A549 (cell line): ENCODE data around the gene KCNIP2. TPM values are rescaled to one million over a fixed set of nuclear protein-coding genes. Genes with fewer than 3 reads are reported as not detected.

Experiments used
- ATAC-seq, 2 experiments: fragments of 200-7000 bp in 1 of 2; fragments of >200 bp in 1 of 2; cut with Nextera tagmentation in 1 of 2; cut with Tn5 transposase in 1 of 2; 3 replicates each; pipeline versions ENCODE4 v1.8.0 to v1.9.1; 2018 to 2020; ENCODE audit warnings: mild to moderate bottlenecking in 1 of 2, moderate library complexity in 1 of 2
- CTCF ChIA-PET: fragments of 300-600 bp; sonication (Branson Sonifier 250); formaldehyde crosslinking; extraction: SDS; loops from one replicate; lab custom pipeline; 2021; ENCODE audit warnings: antibody characterized with exemption, inconsistent platforms; lab: Yijun Ruan, JAX
- POLR2A ChIA-PET: fragments of 350-600 bp; formaldehyde crosslinking; extraction: SDS; loops from one replicate; lab custom pipeline; 2021; ENCODE audit warnings: antibody characterized with exemption, inconsistent platforms; lab: Yijun Ruan, JAX
- DNase-seq, 2 experiments: peaks; one replicate each; pipeline versions ENCODE4 v3.0.0 to v3.0.0-alpha.2; 2011 to 2016; ENCODE audit warnings: low read depth in 1 of 2, low spot score in 1 of 2
- FAIRE-seq: peaks from 2 replicates; lab custom pipeline; 2011; peaks lifted over from hg19 to GRCh38; lab: Jason Lieb, UNC
- H3K27ac ChIP-seq, 2 experiments: fragments of >200 bp; sonication (Bioruptor Twin); formaldehyde crosslinking; 3 replicates each; pipeline ENCODE4 v1.5.1; 2016 to 2017
- H3K4me1 ChIP-seq: fragments of >200 bp; sonication (Bioruptor Twin); formaldehyde crosslinking; 3 replicates; pipeline ENCODE4 v1.6.1; 2016
- H3K4me2 ChIP-seq: fragments of >200 bp; sonication (Bioruptor Twin); formaldehyde crosslinking; 3 replicates; pipeline ENCODE4 v1.6.1; 2016
- H3K4me3 ChIP-seq: fragments of >200 bp; sonication (Bioruptor Twin); formaldehyde crosslinking; 3 replicates; pipeline ENCODE4 v1.5.1; 2016
- H3K9me3 ChIP-seq: fragments of >200 bp; sonication (Bioruptor Twin); formaldehyde crosslinking; 3 replicates; pipeline ENCODE4 v1.6.1; 2016
- ATOH8 ChIP-seq: fragments of 250-450 bp; sonication (Bioruptor Pico); IDR thresholded peaks from 2 replicates; pipeline ENCODE4 v1.5.0; 2020; ENCODE audit warnings: low read depth, mild to moderate bottlenecking, moderate library complexity
- BHLHE40 ChIP-seq: IDR thresholded peaks from 2 replicates; pipeline ENCODE4 v1.6.1; 2012; ENCODE audit warnings: low read depth, low read length, inconsistent platforms
- CBX8 ChIP-seq: fragments of 200-600 bp; sonication (generic); IDR thresholded peaks from 2 replicates; pipeline ENCODE4 v1.6.1; 2016
- CEBPB ChIP-seq, 2 experiments: fragments of >200 bp in 1 of 2; sonication (Bioruptor Twin) in 1 of 2; formaldehyde crosslinking in 1 of 2; IDR thresholded peaks; 2 replicates each; pipeline ENCODE4 v1.6.1; 2012 to 2016
- EHMT2 ChIP-seq: fragments of 200-600 bp; sonication (generic); IDR thresholded peaks from 2 replicates; pipeline ENCODE4 v1.6.1; 2016; ENCODE audit warnings: antibody characterized with exemption, low read depth, mild to moderate bottlenecking, moderate library complexity
- ELK1 ChIP-seq: fragments of 150-350 bp; IDR thresholded peaks from 2 replicates; pipeline ENCODE4 v1.6.1; 2014; ENCODE audit warnings: low read depth, mild to moderate bottlenecking, low read length
- ESRRA ChIP-seq: fragments of 150-350 bp; IDR thresholded peaks from 2 replicates; pipeline ENCODE4 v1.6.1; 2014; ENCODE audit warnings: mild to moderate bottlenecking, low read length, borderline replicate concordance
- FOSL2 ChIP-seq, 2 experiments: fragments of 450-650 bp in 1 of 2; fragments of >200 bp in 1 of 2; sonication (Bioruptor Twin) in 1 of 2; formaldehyde crosslinking; IDR thresholded peaks; 2 replicates each; pipeline versions ENCODE4 v1.5.0 to v1.6.1; 2016 to 2020; ENCODE audit warnings: mild to moderate bottlenecking in 1 of 2, moderate library complexity in 1 of 2
- HDAC2 ChIP-seq: fragments of 200-600 bp; sonication (generic); IDR thresholded peaks from 2 replicates; pipeline ENCODE4 v1.6.1; 2016
- POLR2AphosphoS2 ChIP-seq: conservative IDR thresholded peaks from 2 replicates; pipeline ENCODE4 v1.6.1; 2012; ENCODE audit warnings: low read length, improper control_type of control experiment, inconsistent platforms
- RARB ChIP-seq: fragments of 250-450 bp; sonication (Bioruptor Pico); IDR thresholded peaks from 2 replicates; pipeline ENCODE4 v1.8.0; 2021; ENCODE audit warnings: mild to moderate bottlenecking, moderate library complexity
- RCOR1 ChIP-seq: fragments of 150-350 bp; IDR thresholded peaks from 2 replicates; pipeline ENCODE4 v1.6.1; 2014; ENCODE audit warnings: antibody characterized with exemption, low read length, low read depth
- RFX5 ChIP-seq: fragments of 450-650 bp; IDR thresholded peaks from 2 replicates; pipeline ENCODE4 v1.7.1; 2014; ENCODE audit warnings: antibody characterized with exemption, mild to moderate bottlenecking, moderate library complexity
- SMC3 ChIP-seq: fragments of >200 bp; sonication (Bioruptor Twin); formaldehyde crosslinking; IDR thresholded peaks from 3 replicates; pipeline ENCODE4 v1.6.1; 2018; ENCODE audit warnings: inconsistent platforms
- TP53 ChIP-seq: fragments of 250-450 bp; sonication (Bioruptor Pico); IDR thresholded peaks from 2 replicates; pipeline ENCODE4 v1.5.0; 2021; ENCODE audit warnings: mild to moderate bottlenecking, moderate library complexity
- USF2 ChIP-seq: fragments of 450-650 bp; IDR thresholded peaks from 2 replicates; pipeline ENCODE4 v1.6.1; 2014; ENCODE audit warnings: antibody characterized with exemption
- ZFP36 ChIP-seq: fragments of 450-650 bp; IDR thresholded peaks from 2 replicates; pipeline ENCODE4 v1.6.1; 2014; ENCODE audit warnings: borderline replicate concordance; ENCODE audit not compliant: partially characterized antibody
- ZSCAN20 ChIP-seq: fragments of 250-450 bp; sonication (Bioruptor Pico); IDR thresholded peaks from 2 replicates; pipeline ENCODE4 v1.8.0; 2022; ENCODE audit warnings: mild to moderate bottlenecking, moderate library complexity
- WGBS: methylation state at CpG from one replicate; pipeline ENCODE4 v1.1.6; 2017; ENCODE audit errors: missing lambda C conversion rate; 5-methylcytosine and 5-hydroxymethylcytosine counted together
- polyA plus RNA-seq, 4 experiments: library from polyadenylated mRNA; depleted of rRNA in 3 of 4; stranded (reverse); fragments of >200 nt; fragmentation: RNase III in 1 of 4; extraction: RNeasy Plus Mini Kit Qiagen cat#74134 plus additional on column Dnase treatment in 1 of 4; gene quantifications; 2 replicates in 3 of 4; 3 replicates in 1 of 4; pipeline ENCODE4 v1.2.3, GENCODE V29; 2011 to 2017
- TF ChIP-seq, protein P1 (sequence below): IDR thresholded peaks from 2 replicates; pipeline ENCODE4 v1.6.1; 2012
- TF ChIP-seq, protein P2 (sequence below): fragments of 200-600 bp; sonication (generic); IDR thresholded peaks from 2 replicates; pipeline ENCODE4 v1.6.1; 2016; ENCODE audit warnings: antibody characterized with exemption, mild to moderate bottlenecking, moderate library complexity

KCNIP2 gene
- polyA plus RNA-seq, 2 of the 4 experiments (the other 2 are of a cell fraction), result 0.88 to 1.3 TPM

- DNase-seq, result no peak
- Histone ChIP-seq H3K4me3 (no peak overlapping the region), H3K27ac (no peak overlapping the region), H3K9me3 (no peaks in the 10 kb centered on the region), H3K4me2 (no peak overlapping the region), H3K4me1 (no peaks in the 10 kb centered on the region)
- POLR2A ChIA-PET, result interaction anchor here (1.5 kb wide), 1 partner anchor 25 kb away, joined by 4 read pairs; the partner anchor contains the start of gene OGA
- FAIRE-seq, result no peak
- 95% methylated on average over 12 of the region's 12 CpGs for WGBS
- ATAC-seq, result no peak
- TF ChIP-seq TP53 (CRISPR knock-in tag) (no peak), CEBPB (IDR thresholded peaks at IDR 0.05) (no peak), SMC3 (no peak), HDAC2 (no peak), EHMT2 (no peak), ZSCAN20 (no peak), RCOR1 (no peak), ZFP36 (no peak), ELK1 (no peak), FOSL2 (IDR thresholded peaks at IDR 0.05) (no peak), FOSL2 (CRISPR knock-in tag; IDR thresholded peaks at IDR 0.05) (no peak), USF2 (no peak), ATOH8 (no peak), BHLHE40 (no peak), ESRRA (no peak), CBX8 (no peak)
- TF ChIP-seq, protein P1, sequence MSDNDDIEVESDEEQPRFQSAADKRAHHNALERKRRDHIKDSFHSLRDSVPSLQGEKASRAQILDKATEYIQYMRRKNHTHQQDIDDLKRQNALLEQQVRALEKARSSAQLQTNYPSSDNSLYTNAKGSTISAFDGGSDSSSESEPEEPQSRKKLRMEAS, result no peak
- CTCF ChIA-PET, result interaction anchor here (1.0 to 10.8 kb wide), 2 partner anchors 11 to 279 kb away, joined by 4 to 82 read pairs; partner anchors contain the start of gene NPM3
Measured at GRCh38 chr10:101793526-101793925, 50.1 kb downstream of the KCNIP2 start.

DNA sequence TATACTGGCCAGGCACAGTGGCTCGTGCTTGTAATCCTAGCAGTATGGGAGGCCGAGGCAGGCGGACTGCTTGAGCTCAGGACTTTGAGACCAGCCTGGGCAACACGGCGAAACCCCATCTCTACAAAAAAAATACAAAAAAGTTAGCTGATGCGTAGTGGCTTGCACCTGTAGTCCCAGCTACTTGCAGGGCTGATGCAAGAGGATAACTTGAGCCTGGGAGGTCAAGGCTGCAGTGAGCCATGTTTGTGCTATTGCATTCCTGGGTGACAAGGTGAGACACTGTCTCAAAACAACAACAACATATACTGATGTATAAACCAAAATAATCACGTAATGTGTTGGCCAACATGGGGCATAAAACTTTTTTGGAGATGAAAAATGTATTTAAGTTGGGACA lies 53.9 kb downstream of the KCNIP2 start:
- FAIRE-seq (no peak), DNase-seq (no peak), ATAC-seq (no peak)
- Histone ChIP-seq H3K4me1 (no peaks in the 10 kb centered on the region), H3K4me3 (no peak overlapping the region), H3K9me3 (no peaks in the 10 kb centered on the region), H3K4me2 (no peak overlapping the region), H3K27ac (no peak overlapping the region)
- CTCF ChIA-PET, result interaction anchor here (0.6 to 1.2 kb wide), 4 partner anchors 8 to 295 kb away, joined by 3 to 6 read pairs (median 4); partner anchors contain the start of gene OGA
- TF ChIP-seq RARB (CRISPR knock-in tag), result no peak
- TF ChIP-seq RFX5, result no peak
- TF ChIP-seq, protein P2, sequence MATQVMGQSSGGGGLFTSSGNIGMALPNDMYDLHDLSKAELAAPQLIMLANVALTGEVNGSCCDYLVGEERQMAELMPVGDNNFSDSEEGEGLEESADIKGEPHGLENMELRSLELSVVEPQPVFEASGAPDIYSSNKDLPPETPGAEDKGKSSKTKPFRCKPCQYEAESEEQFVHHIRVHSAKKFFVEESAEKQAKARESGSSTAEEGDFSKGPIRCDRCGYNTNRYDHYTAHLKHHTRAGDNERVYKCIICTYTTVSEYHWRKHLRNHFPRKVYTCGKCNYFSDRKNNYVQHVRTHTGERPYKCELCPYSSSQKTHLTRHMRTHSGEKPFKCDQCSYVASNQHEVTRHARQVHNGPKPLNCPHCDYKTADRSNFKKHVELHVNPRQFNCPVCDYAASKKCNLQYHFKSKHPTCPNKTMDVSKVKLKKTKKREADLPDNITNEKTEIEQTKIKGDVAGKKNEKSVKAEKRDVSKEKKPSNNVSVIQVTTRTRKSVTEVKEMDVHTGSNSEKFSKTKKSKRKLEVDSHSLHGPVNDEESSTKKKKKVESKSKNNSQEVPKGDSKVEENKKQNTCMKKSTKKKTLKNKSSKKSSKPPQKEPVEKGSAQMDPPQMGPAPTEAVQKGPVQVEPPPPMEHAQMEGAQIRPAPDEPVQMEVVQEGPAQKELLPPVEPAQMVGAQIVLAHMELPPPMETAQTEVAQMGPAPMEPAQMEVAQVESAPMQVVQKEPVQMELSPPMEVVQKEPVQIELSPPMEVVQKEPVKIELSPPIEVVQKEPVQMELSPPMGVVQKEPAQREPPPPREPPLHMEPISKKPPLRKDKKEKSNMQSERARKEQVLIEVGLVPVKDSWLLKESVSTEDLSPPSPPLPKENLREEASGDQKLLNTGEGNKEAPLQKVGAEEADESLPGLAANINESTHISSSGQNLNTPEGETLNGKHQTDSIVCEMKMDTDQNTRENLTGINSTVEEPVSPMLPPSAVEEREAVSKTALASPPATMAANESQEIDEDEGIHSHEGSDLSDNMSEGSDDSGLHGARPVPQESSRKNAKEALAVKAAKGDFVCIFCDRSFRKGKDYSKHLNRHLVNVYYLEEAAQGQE, result no peak
- TF ChIP-seq POLR2AphosphoS2, result no peak
- no peak for TF ChIP-seq ZFP36
- WGBS, result 91% methylated on average over 7 of the region's 7 CpGs
- POLR2A ChIA-PET, result interaction anchor here (0.6 kb wide), 1 partner anchor 227 kb away, joined by 4 read pairs; no protein-coding TSS in a partner anchor
